ENCODE results near the gene CNTNAP5.

Gene CNTNAP5

GRCh38 chr2:124485659-124486058, 460.6 kb downstream of the CNTNAP5 start:
- no peak for DNase-seq

GRCh38 chr2:124489686-124490085, 464.6 kb downstream of the CNTNAP5 start:
- DNase-seq, result no peak

- no peak for DNase-seq
These were observed 476.6 kb downstream of the CNTNAP5 start for GRCh38 chr2:124501575-124502152.

GRCh38 chr2:124514236-124514635, 489.1 kb downstream of the CNTNAP5 start:
- DNase-seq, result no peak

- DNase-seq, result no peak
These were observed 495.9 kb downstream of the CNTNAP5 start for GRCh38 chr2:124520953-124521352.

- no peak for DNase-seq
These were observed 498.0 kb downstream of the CNTNAP5 start for GRCh38 chr2:124523096-124523495.

GRCh38 chr2:124524155-124524915, 499.2 kb downstream of the CNTNAP5 start:
- no peak for DNase-seq

- DNase-seq, result no peak
These were observed 501.1 kb downstream of the CNTNAP5 start for GRCh38 chr2:124526221-124526620.

GRCh38 chr2:124530203-124530602, 505.1 kb downstream of the CNTNAP5 start:
- no peak for DNase-seq

GRCh38 chr2:124533226-124533954, 508.3 kb downstream of the CNTNAP5 start:
- no peak for DNase-seq

- DNase-seq, result no peak
These were observed 508.9 kb downstream of the CNTNAP5 start for GRCh38 chr2:124534028-124534427.

- no peak for DNase-seq
These were observed 510.7 kb downstream of the CNTNAP5 start for GRCh38 chr2:124535816-124536215.

GRCh38 chr2:124536591-124536990, 511.5 kb downstream of the CNTNAP5 start:
- DNase-seq, result no peak

GRCh38 chr2:124538549-124538948, 513.5 kb downstream of the CNTNAP5 start:
- no peak for DNase-seq

- no peak for DNase-seq
These were observed 515.7 kb downstream of the CNTNAP5 start for GRCh38 chr2:124540805-124541204.

- no peak for DNase-seq
These were observed 518.0 kb downstream of the CNTNAP5 start for GRCh38 chr2:124542932-124543640.

GRCh38 chr2:124547700-124548099, 522.6 kb downstream of the CNTNAP5 start:
- DNase-seq, result no peak

- DNase-seq, result no peak
These were observed 533.3 kb downstream of the CNTNAP5 start for GRCh38 chr2:124558277-124558905.

GRCh38 chr2:124559236-124559635, 534.1 kb downstream of the CNTNAP5 start:
- DNase-seq, result no peak

GRCh38 chr2:124560592-124561112, 535.6 kb downstream of the CNTNAP5 start:
- DNase-seq, result no peak

- no peak for DNase-seq
These were observed 536.4 kb downstream of the CNTNAP5 start for GRCh38 chr2:124561486-124561885.

GRCh38 chr2:124563426-124563825, 538.3 kb downstream of the CNTNAP5 start:
- DNase-seq, result no peak

Data from NCI-H1436 treated with DMSO at 0.1 percent for 48 hours (cell line).